ENCODE measurements around the gene TTC31.

- TF ChIP-seq POLR2A (IDR thresholded peaks at IDR 0.05; ENCODE audit: low read length) (no peak), GATA1 (IDR thresholded peaks at IDR 0.05; ENCODE audit: low read depth, low read length) (no peak)
These were observed 41.1 kb downstream of the TTC31 start for GRCh38 chr2:74524005-74524404.
